ENCODE results near the gene PAK4. TPM values are rescaled to one million over a fixed set of nuclear protein-coding genes. Genes with fewer than 3 reads are reported as not detected.

PAK4 gene
- total RNA-seq, 1 experiment from 2014 or later: 63.1 TPM

DNA sequence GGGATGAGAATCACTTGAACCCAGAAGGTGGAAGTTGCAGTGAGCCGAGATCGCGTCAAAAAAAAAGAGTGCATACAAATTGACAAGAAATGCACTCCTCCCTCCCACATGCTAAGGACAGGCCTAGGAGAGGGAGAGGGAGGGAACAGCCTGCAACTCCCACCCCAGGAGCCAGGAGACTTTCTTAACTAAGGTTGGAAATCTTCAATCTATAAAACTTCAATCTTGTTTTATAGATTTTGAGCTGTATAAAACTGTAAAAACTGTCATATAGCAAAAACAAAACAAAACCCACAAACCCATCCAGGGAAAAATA is 79.8 kb downstream of the PAK4 start:
- H4K91ac ChIP-seq (ENCODE audit: insufficient read length, low read depth, low read length): no peak overlapping the region
- no peaks in the 10 kb centered on the region for H3K36me3 Mint-ChIP-seq (ENCODE audit: insufficient read depth in 1 of 3, low read depth in 3 of 3)
- H3K18ac ChIP-seq (ENCODE audit: insufficient read length, low read depth, low read length): no peak overlapping the region
- H3T11ph ChIP-seq (ENCODE audit: low read length): no peak overlapping the region
- H3K4me1 ChIP-seq (ENCODE audit: insufficient read depth, low read length): no peaks in the 10 kb centered on the region
- H4K5ac ChIP-seq (ENCODE audit: insufficient read length, low read depth, low read length): no peak overlapping the region
- no peaks in the 10 kb centered on the region for H3K9me3 ChIP-seq (ENCODE audit: control insufficient read depth, low read depth, low read length)
- no peaks in the 10 kb centered on the region for H4K20me1 ChIP-seq (ENCODE audit: control insufficient read depth, insufficient read depth, insufficient read length)
- no peak overlapping the region for H3K23ac ChIP-seq (ENCODE audit: insufficient read length, low read depth, low read length)
- TF ChIP-seq, protein P1, sequence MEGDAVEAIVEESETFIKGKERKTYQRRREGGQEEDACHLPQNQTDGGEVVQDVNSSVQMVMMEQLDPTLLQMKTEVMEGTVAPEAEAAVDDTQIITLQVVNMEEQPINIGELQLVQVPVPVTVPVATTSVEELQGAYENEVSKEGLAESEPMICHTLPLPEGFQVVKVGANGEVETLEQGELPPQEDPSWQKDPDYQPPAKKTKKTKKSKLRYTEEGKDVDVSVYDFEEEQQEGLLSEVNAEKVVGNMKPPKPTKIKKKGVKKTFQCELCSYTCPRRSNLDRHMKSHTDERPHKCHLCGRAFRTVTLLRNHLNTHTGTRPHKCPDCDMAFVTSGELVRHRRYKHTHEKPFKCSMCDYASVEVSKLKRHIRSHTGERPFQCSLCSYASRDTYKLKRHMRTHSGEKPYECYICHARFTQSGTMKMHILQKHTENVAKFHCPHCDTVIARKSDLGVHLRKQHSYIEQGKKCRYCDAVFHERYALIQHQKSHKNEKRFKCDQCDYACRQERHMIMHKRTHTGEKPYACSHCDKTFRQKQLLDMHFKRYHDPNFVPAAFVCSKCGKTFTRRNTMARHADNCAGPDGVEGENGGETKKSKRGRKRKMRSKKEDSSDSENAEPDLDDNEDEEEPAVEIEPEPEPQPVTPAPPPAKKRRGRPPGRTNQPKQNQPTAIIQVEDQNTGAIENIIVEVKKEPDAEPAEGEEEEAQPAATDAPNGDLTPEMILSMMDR (conservative IDR thresholded peaks at IDR 0.05): no peak
- no peaks in the 10 kb centered on the region for H3K23me2 ChIP-seq (ENCODE audit: insufficient read length, low read depth, low read length, poor library complexity, severe bottlenecking)
- H4K8ac ChIP-seq (replicated peaks; ENCODE audit: insufficient read length, low read depth, low read length): no peak overlapping the region
- WGBS (ENCODE audit: extremely low coverage, insufficient read length, low lambda C conversion rate): no CpG with 5 or more reads among the region's 3 CpGs
- no peak overlapping the region for H2AFZ ChIP-seq (ENCODE audit: low read length)
- no peak overlapping the region for H2BK5ac ChIP-seq (ENCODE audit: insufficient read length, low read length)
- no peak overlapping the region for H3K56ac ChIP-seq (ENCODE audit: insufficient read length, low read depth, low read length)
- no peaks in the 10 kb centered on the region for H3K79me2 ChIP-seq (ENCODE audit: insufficient read depth, low read length)
- no peak overlapping the region for H2BK12ac ChIP-seq (ENCODE audit: insufficient read length, low read depth, low read length)
- peaks cover 28% of the 10 kb centered on the region for H3K27me3 Mint-ChIP-seq (ENCODE audit: low read depth)
- no peaks in the 10 kb centered on the region; a peak in 1 of 5 replicates for H3K9me3 Mint-ChIP-seq
- H2AK5ac ChIP-seq (ENCODE audit: insufficient read length, low read length): no peak overlapping the region
- H3K79me1 ChIP-seq (ENCODE audit: insufficient read depth, low read depth, low read length, poor library complexity, severe bottlenecking): no peaks in the 10 kb centered on the region
- no peak overlapping the region for H2BK120ac ChIP-seq (ENCODE audit: low read depth, low read length, poor library complexity, severe bottlenecking)
- H3K4ac ChIP-seq (ENCODE audit: low read depth, low read length): no peak overlapping the region
- H2BK15ac ChIP-seq (ENCODE audit: low read depth, low read length): no peak overlapping the region
- peaks cover 4 to 13% of the 10 kb centered on the region in 2 experiments for H3K4me1 Mint-ChIP-seq
- DNase-seq: no peak
- H3K27ac Mint-ChIP-seq: no peak overlapping the region
- H3K14ac ChIP-seq (ENCODE audit: insufficient read depth, low read length): no peak overlapping the region
- H3K27ac ChIP-seq (ENCODE audit: insufficient read length, low read depth, low read length): no peak overlapping the region
- H3K27me3 ChIP-seq (ENCODE audit: insufficient read depth, low read length): no peaks in the 10 kb centered on the region
- no peak overlapping the region for H3K4me3 Mint-ChIP-seq
- H3K9ac ChIP-seq (ENCODE audit: extremely low read depth, insufficient read length, low read length): no peak overlapping the region
- H3K4me2 ChIP-seq (ENCODE audit: insufficient read depth, insufficient read length, low read length): no peak overlapping the region
- no peak overlapping the region for H2BK20ac ChIP-seq (ENCODE audit: low read depth, low read length, poor library complexity, severe bottlenecking)

All from H9 (cell line).